Mucosa of rectum (tissue), 2 donors: ENCODE data around the gene TMTC1.

Experiments used
- H3K27ac ChIP-seq, 2 donors: one replicate each; pipeline ENCODE4 v1.7.0; 2013; ENCODE audit warnings: inconsistent platforms in 2 of 2, low read depth in 2 of 2, low read length in 2 of 2
- H3K27me3 ChIP-seq, 2 donors: one replicate each; pipeline ENCODE4 v1.7.0; 2013; ENCODE audit warnings: low read length in 2 of 2; ENCODE audit not compliant: control insufficient read depth in 2 of 2, insufficient read depth in 2 of 2
- H3K36me3 ChIP-seq, 2 donors: one replicate each; pipeline ENCODE4 v1.7.0; 2013; ENCODE audit warnings: low read length in 2 of 2; ENCODE audit not compliant: control insufficient read depth in 2 of 2, insufficient read depth in 2 of 2
- H3K4me1 ChIP-seq, 2 donors: one replicate each; pipeline ENCODE4 v1.7.0; 2013; ENCODE audit warnings: low read length in 2 of 2, mild to moderate bottlenecking in 1 of 2; ENCODE audit not compliant: control insufficient read depth in 2 of 2, insufficient read depth in 2 of 2
- H3K4me3 ChIP-seq, 2 donors: one replicate each; pipeline ENCODE4 v1.7.0; 2013; ENCODE audit warnings: low read length in 2 of 2
- H3K9ac ChIP-seq, 2 donors: one replicate each; pipeline ENCODE4 v1.7.0; 2013; ENCODE audit warnings: low read length in 2 of 2, low read depth in 1 of 2, mild to moderate bottlenecking in 1 of 2
- H3K9me3 ChIP-seq, 2 donors: one replicate each; pipeline ENCODE4 v1.7.0; 2013; ENCODE audit warnings: low read length in 2 of 2; ENCODE audit not compliant: control insufficient read depth in 2 of 2
- donor health status: healthy.
- donor health status: Normal muscosa, but diverticular disease.

TMTC1 gene

GRCh38 chr12:29682088-29682487 is 101.7 kb downstream of the TMTC1 start:
- H3K9me3 ChIP-seq, result no peaks in the 10 kb centered on the region
- H3K4me1 ChIP-seq, result no peaks in the 10 kb centered on the region
- H3K27me3 ChIP-seq, result no peaks in the 10 kb centered on the region
- H3K27ac ChIP-seq, result no peak overlapping the region
- H3K36me3 ChIP-seq, result no peaks in the 10 kb centered on the region
- H3K4me3 ChIP-seq, result no peak overlapping the region
- H3K9ac ChIP-seq, result no peak overlapping the region

GRCh38 chr12:29681370-29681769 is 102.4 kb downstream of the TMTC1 start:
- H3K4me3 ChIP-seq, result no peak overlapping the region
- H3K36me3 ChIP-seq, result no peaks in the 10 kb centered on the region
- no peaks in the 10 kb centered on the region for H3K9me3 ChIP-seq
- H3K27ac ChIP-seq, result no peak overlapping the region
- H3K4me1 ChIP-seq, result no peaks in the 10 kb centered on the region
- H3K27me3 ChIP-seq, result no peaks in the 10 kb centered on the region
- H3K9ac ChIP-seq, result no peak overlapping the region

GRCh38 chr12:29676676-29677075 is 107.1 kb downstream of the TMTC1 start:
- no peak overlapping the region for H3K9ac ChIP-seq
- no peaks in the 10 kb centered on the region for H3K36me3 ChIP-seq
- no peaks in the 10 kb centered on the region for H3K9me3 ChIP-seq
- H3K4me1 ChIP-seq, result no peaks in the 10 kb centered on the region
- H3K27me3 ChIP-seq, result no peaks in the 10 kb centered on the region
- no peak overlapping the region for H3K27ac ChIP-seq
- no peak overlapping the region for H3K4me3 ChIP-seq

- no peak overlapping the region for H3K27ac ChIP-seq
- no peaks in the 10 kb centered on the region for H3K9me3 ChIP-seq
- H3K4me1 ChIP-seq, result no peaks in the 10 kb centered on the region
- no peak overlapping the region for H3K4me3 ChIP-seq
- H3K27me3 ChIP-seq, result no peaks in the 10 kb centered on the region
- H3K36me3 ChIP-seq, result no peaks in the 10 kb centered on the region
- no peak overlapping the region for H3K9ac ChIP-seq
These were observed 109.3 kb downstream of the TMTC1 start for GRCh38 chr12:29674463-29674862.

- H3K27me3 ChIP-seq, result no peaks in the 10 kb centered on the region
- no peak overlapping the region for H3K9ac ChIP-seq
- no peaks in the 10 kb centered on the region for H3K36me3 ChIP-seq
- no peaks in the 10 kb centered on the region for H3K4me1 ChIP-seq
- no peak overlapping the region for H3K4me3 ChIP-seq
- no peak overlapping the region for H3K27ac ChIP-seq
- no peaks in the 10 kb centered on the region for H3K9me3 ChIP-seq
These were observed 110.4 kb downstream of the TMTC1 start for GRCh38 chr12:29673346-29673745.

- no peaks in the 10 kb centered on the region for H3K27me3 ChIP-seq
- no peaks in the 10 kb centered on the region for H3K9me3 ChIP-seq
- no peaks in the 10 kb centered on the region for H3K4me1 ChIP-seq
- H3K36me3 ChIP-seq, result no peaks in the 10 kb centered on the region
- H3K4me3 ChIP-seq, result no peak overlapping the region
- H3K27ac ChIP-seq, result no peak overlapping the region
- H3K9ac ChIP-seq, result no peak overlapping the region
These were observed 111.2 kb downstream of the TMTC1 start for GRCh38 chr12:29672580-29672979.

GRCh38 chr12:29671742-29672141 is 112.0 kb downstream of the TMTC1 start:
- H3K27ac ChIP-seq, result no peak overlapping the region
- H3K9me3 ChIP-seq, result no peaks in the 10 kb centered on the region
- no peak overlapping the region for H3K9ac ChIP-seq
- no peaks in the 10 kb centered on the region for H3K36me3 ChIP-seq
- no peak overlapping the region for H3K4me3 ChIP-seq
- no peaks in the 10 kb centered on the region for H3K27me3 ChIP-seq
- H3K4me1 ChIP-seq, result no peaks in the 10 kb centered on the region

- no peak overlapping the region for H3K9ac ChIP-seq
- H3K9me3 ChIP-seq, result no peaks in the 10 kb centered on the region
- no peak overlapping the region for H3K4me3 ChIP-seq
- no peaks in the 10 kb centered on the region for H3K36me3 ChIP-seq
- no peaks in the 10 kb centered on the region for H3K4me1 ChIP-seq
- no peak overlapping the region for H3K27ac ChIP-seq
- H3K27me3 ChIP-seq, result no peaks in the 10 kb centered on the region
These were observed 116.7 kb downstream of the TMTC1 start for GRCh38 chr12:29667011-29667410.

- H3K27ac ChIP-seq, result no peak overlapping the region
- no peaks in the 10 kb centered on the region for H3K9me3 ChIP-seq
- no peaks in the 10 kb centered on the region for H3K36me3 ChIP-seq
- H3K4me1 ChIP-seq, result no peaks in the 10 kb centered on the region
- no peaks in the 10 kb centered on the region for H3K27me3 ChIP-seq
- no peak overlapping the region for H3K4me3 ChIP-seq
- H3K9ac ChIP-seq, result no peak overlapping the region
These were observed 118.6 kb downstream of the TMTC1 start for GRCh38 chr12:29665107-29665506.

GRCh38 chr12:29662734-29663323 is 120.9 kb downstream of the TMTC1 start:
- H3K9me3 ChIP-seq, result no peaks in the 10 kb centered on the region
- no peak overlapping the region for H3K27ac ChIP-seq
- no peaks in the 10 kb centered on the region for H3K36me3 ChIP-seq
- H3K4me1 ChIP-seq, result no peaks in the 10 kb centered on the region
- H3K9ac ChIP-seq, result no peak overlapping the region
- H3K4me3 ChIP-seq, result no peak overlapping the region
- H3K27me3 ChIP-seq, result no peaks in the 10 kb centered on the region

GRCh38 chr12:29660847-29661246 is 122.9 kb downstream of the TMTC1 start:
- no peak overlapping the region for H3K4me3 ChIP-seq
- H3K36me3 ChIP-seq, result no peaks in the 10 kb centered on the region
- H3K27me3 ChIP-seq, result no peaks in the 10 kb centered on the region
- H3K4me1 ChIP-seq, result no peaks in the 10 kb centered on the region
- no peaks in the 10 kb centered on the region for H3K9me3 ChIP-seq
- no peak overlapping the region for H3K9ac ChIP-seq
- no peak overlapping the region for H3K27ac ChIP-seq
